OCI-LY1 (cell line): Measurements from ENCODE around the gene ZNF146.

Experiments used
- EZH2 ChIP-seq: fragments of 200-600 bp; sonication (generic), shearing (Covaris generic); IDR thresholded peaks from 2 replicates; pipeline ENCODE4 v1.8.0; 2017; ENCODE audit warnings: borderline replicate concordance, mixed run types, mild to moderate bottlenecking, antibody characterized with exemption, low read length, moderate library complexity, mixed read lengths
- TF ChIP-seq, protein P1 (sequence below): fragments of 200-600 bp; sonication (generic), shearing (Covaris generic); IDR thresholded peaks from 2 replicates; pipeline ENCODE4 v1.5.1; 2017; ENCODE audit warnings: mild to moderate bottlenecking, antibody characterized with exemption, low read length, moderate library complexity, mixed read lengths

DNA sequence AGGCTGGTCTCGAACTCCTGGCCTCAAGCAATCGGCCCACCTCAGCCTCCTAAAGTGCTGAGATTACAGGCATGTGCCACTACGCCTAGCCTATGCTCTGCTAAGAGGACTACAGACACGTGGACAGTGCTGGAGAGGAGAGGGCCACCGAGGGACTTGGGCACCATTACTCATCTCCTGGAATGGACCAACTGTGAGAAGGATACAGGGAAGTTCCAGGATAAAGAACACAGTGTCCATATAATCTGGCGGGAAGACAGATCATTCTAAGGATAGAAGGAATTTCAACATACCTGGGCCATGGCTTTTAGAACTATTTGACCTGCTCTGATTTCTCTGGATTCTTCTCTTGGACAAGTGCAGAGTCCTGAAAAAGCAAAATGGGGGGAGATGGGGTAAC is 13.2 kb upstream of the ZNF146 start:
- TF ChIP-seq, protein P1, sequence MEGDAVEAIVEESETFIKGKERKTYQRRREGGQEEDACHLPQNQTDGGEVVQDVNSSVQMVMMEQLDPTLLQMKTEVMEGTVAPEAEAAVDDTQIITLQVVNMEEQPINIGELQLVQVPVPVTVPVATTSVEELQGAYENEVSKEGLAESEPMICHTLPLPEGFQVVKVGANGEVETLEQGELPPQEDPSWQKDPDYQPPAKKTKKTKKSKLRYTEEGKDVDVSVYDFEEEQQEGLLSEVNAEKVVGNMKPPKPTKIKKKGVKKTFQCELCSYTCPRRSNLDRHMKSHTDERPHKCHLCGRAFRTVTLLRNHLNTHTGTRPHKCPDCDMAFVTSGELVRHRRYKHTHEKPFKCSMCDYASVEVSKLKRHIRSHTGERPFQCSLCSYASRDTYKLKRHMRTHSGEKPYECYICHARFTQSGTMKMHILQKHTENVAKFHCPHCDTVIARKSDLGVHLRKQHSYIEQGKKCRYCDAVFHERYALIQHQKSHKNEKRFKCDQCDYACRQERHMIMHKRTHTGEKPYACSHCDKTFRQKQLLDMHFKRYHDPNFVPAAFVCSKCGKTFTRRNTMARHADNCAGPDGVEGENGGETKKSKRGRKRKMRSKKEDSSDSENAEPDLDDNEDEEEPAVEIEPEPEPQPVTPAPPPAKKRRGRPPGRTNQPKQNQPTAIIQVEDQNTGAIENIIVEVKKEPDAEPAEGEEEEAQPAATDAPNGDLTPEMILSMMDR = no peak
- no peak for TF ChIP-seq EZH2
